Lower leg skin (tissue), 4 donors: ENCODE data around the gene VPS18. TPM values are rescaled to one million over a fixed set of nuclear protein-coding genes. Genes with fewer than 3 reads are reported as not detected.
A peak's percentile ranks its signal among the peaks of the same experiment; 100 is the strongest.

ENCODE experiments used
- DNase-seq, 2 donors: peaks; one replicate each; pipeline ENCODE4 v3.0.0-alpha.2; 2019; ENCODE audit warnings: low spot score in 2 of 2
- H3K4me3 ChIP-seq: fragments of 200-600 bp; sonication (generic); 2 replicates; pipeline ENCODE4 v1.5.1; 2017; ENCODE audit warnings: mild to moderate bottlenecking, low read depth; ENCODE audit not compliant: poor library complexity, severe bottlenecking
- POLR2A ChIP-seq, 2 donors: fragments of 450-650 bp; IDR thresholded peaks; one replicate each; pipeline ENCODE4 v1.6.1; 2016 to 2017; ENCODE audit warnings: antibody characterized with exemption in 2 of 2, mild to moderate bottlenecking in 1 of 2, moderate library complexity in 1 of 2
- WGBS, 2 donors: methylation state at CpG; one replicate each; pipeline ENCODE4 v1.1.5; 2018; 5-methylcytosine and 5-hydroxymethylcytosine counted together
- intact Hi-C: fragments of 100-400 bp; cut with DNase I; formaldehyde crosslinking; loops from one replicate; pipeline ENCODE4 v1.15.0; 2023; ENCODE audit warnings: low total_unique reads
- total RNA-seq, 4 donors: library from RNA; depleted of rRNA; stranded (reverse); fragments of >200 nt; gene quantifications; one replicate each; pipeline ENCODE4 v1.1.0, GENCODE V29; 2016
- TF ChIP-seq, protein P1 (sequence below), 3 donors: fragments of 450-650 bp; IDR thresholded peaks; one replicate each; pipeline ENCODE4 v1.5.1; 2016; ENCODE audit warnings: antibody characterized with exemption in 3 of 3, mild to moderate bottlenecking in 3 of 3, moderate library complexity in 2 of 3

The VPS18 gene
- total RNA-seq, 4 donors from 2014 or later = 15.4 to 29.9 (median 25.7) TPM

DNA sequence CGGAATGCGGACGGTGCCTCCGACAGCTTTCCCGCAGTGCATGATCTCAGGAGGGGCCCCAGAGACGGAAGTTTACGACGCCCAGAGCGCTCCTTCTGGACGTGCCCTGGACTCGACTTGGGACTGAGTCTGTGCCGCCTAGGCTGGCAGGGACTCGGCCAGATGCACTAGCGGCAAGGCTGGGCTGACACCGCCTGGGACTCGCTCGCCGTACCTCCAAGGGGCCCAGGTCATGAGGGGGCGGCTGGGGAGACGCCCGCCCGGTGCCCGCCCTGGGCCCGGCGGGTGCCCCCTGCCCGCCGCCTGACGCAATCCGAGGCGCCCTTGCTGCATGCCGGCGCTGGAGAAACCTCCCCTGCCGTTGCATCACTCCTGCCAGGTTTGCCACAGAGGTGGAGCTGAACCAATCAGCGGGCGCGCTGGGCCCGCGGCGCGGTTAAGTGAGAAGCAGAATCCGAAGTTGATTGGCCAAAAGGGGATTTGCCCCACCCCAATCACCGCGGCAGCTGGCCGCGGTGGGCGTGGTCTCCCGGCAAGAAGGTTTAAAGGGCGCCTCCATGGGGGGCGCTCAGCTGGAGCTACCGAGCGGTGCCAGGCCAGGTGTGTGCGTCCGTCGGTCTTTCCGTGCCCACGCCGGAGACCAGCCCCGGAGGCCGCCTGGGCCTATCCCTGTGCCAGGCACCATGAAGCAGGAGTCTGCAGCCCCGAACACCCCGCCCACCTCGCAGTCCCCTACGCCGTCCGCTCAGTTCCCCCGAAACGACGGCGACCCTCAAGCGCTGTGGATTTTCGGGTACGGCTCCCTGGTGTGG is 58.9 kb downstream of the VPS18 start, which contains the start of gene CHAC1:
CHAC1 (plus strand) TSS at position 571 of the 812 bp plus-strand sequence; CDS start at position 684, 113 bp downstream.
- DNase-seq = peak; percentile 91 to 97
- intact Hi-C loops = no loop called here
- 0 to 2% methylated on average over 13 to 31 of the region's 72 CpGs for WGBS, 2 donors
- H3K4me3 ChIP-seq = peak within 1 kb of the TSS; percentile 43
- TF ChIP-seq POLR2A (IDR thresholded peaks at IDR 0.05) = no peak
- TF ChIP-seq, protein P1, sequence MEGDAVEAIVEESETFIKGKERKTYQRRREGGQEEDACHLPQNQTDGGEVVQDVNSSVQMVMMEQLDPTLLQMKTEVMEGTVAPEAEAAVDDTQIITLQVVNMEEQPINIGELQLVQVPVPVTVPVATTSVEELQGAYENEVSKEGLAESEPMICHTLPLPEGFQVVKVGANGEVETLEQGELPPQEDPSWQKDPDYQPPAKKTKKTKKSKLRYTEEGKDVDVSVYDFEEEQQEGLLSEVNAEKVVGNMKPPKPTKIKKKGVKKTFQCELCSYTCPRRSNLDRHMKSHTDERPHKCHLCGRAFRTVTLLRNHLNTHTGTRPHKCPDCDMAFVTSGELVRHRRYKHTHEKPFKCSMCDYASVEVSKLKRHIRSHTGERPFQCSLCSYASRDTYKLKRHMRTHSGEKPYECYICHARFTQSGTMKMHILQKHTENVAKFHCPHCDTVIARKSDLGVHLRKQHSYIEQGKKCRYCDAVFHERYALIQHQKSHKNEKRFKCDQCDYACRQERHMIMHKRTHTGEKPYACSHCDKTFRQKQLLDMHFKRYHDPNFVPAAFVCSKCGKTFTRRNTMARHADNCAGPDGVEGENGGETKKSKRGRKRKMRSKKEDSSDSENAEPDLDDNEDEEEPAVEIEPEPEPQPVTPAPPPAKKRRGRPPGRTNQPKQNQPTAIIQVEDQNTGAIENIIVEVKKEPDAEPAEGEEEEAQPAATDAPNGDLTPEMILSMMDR (IDR thresholded peaks at IDR 0.05) = no peak

Other genes starting within 250 kb of the VPS18 start
- 1 to 10 TPM in 1 of 4 donors, under 1 TPM in 3; 0.46 to 1.4 (median 0.68) TPM for gene RAD51, start 199.3 kb upstream of the VPS18 start, total RNA-seq
- 10 to 100 TPM; 19.1 to 40.2 (median 32.3) TPM for gene RMDN3, start 139.2 kb upstream of the VPS18 start, total RNA-seq
- gene GCHFR, start 130.4 kb upstream of the VPS18 start, total RNA-seq = 10 to 100 TPM; 59.8 to 97.7 (median 88.6) TPM
- 10 to 100 TPM; 31.2 to 58.4 (median 40.2) TPM for gene C15orf62, start 124.5 kb upstream of the VPS18 start, total RNA-seq
- 10 to 100 TPM; 30.9 to 65.7 (median 35.4) TPM for gene ZFYVE19, start 87.4 kb upstream of the VPS18 start, total RNA-seq
- gene DNAJC17, start 87.0 kb upstream of the VPS18 start, total RNA-seq = 10 to 100 TPM; 16.5 to 53.1 (median 29.3) TPM
- 1 to 10 TPM in 2 of 4 donors, under 1 TPM in 1, not detected in 1; 0.65 to 4.8 (median 2.4) TPM for gene PPP1R14D, start 65.7 kb upstream of the VPS18 start, total RNA-seq
- gene SPINT1, start 50.4 kb upstream of the VPS18 start, total RNA-seq = 100 to 1,000 TPM; 428 to 515 (median 502) TPM
- 100 to 1,000 TPM in 1 of 4 donors, 10 to 100 TPM in 3; 78.5 to 111 (median 95.9) TPM for gene RHOV, start 20.2 kb upstream of the VPS18 start, total RNA-seq
- 1 to 10 TPM; 4.0 to 8.3 (median 5.1) TPM for gene DLL4, start 34.9 kb downstream of the VPS18 start, total RNA-seq
- gene CHAC1, start 59.0 kb downstream of the VPS18 start, total RNA-seq = 10 to 100 TPM in 1 of 4 donors, 1 to 10 TPM in 1, under 1 TPM in 1, not detected in 1; 0.81 to 13.6 (median 4.4) TPM
- 10 to 100 TPM; 22.3 to 44.3 (median 31.1) TPM for gene INO80, start 221.8 kb downstream of the VPS18 start, total RNA-seq